Measurements from ENCODE around the gene ZBTB8B. TPM values are rescaled to one million over a fixed set of nuclear protein-coding genes. Genes with fewer than 3 reads are reported as not detected.

The ZBTB8B gene
- total RNA-seq, 1 donor: not detected

DNA sequence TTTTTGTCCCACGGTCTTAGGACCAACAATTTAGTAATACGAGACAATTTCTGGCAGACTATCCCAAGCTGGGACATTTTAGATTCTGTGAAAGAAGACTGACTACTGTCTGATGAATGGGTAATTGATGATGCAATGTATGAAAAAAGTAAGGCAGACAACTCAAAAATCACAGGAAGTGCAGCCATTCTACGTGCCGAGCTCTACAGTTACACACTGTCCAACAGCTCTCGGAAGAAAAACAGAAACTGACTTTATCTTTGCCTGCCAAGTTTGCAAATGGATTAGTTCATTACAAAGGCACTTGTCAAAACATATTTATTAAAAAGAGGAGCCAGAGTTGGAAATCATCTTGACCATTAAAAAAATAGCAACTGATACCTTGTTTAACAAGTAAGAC is 31.3 kb downstream of the ZBTB8B start:
- peak; percentile 66 for DNase-seq (ENCODE audit: low read depth)
- TF ChIP-seq, protein P1, sequence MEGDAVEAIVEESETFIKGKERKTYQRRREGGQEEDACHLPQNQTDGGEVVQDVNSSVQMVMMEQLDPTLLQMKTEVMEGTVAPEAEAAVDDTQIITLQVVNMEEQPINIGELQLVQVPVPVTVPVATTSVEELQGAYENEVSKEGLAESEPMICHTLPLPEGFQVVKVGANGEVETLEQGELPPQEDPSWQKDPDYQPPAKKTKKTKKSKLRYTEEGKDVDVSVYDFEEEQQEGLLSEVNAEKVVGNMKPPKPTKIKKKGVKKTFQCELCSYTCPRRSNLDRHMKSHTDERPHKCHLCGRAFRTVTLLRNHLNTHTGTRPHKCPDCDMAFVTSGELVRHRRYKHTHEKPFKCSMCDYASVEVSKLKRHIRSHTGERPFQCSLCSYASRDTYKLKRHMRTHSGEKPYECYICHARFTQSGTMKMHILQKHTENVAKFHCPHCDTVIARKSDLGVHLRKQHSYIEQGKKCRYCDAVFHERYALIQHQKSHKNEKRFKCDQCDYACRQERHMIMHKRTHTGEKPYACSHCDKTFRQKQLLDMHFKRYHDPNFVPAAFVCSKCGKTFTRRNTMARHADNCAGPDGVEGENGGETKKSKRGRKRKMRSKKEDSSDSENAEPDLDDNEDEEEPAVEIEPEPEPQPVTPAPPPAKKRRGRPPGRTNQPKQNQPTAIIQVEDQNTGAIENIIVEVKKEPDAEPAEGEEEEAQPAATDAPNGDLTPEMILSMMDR (IDR thresholded peaks at IDR 0.05; ENCODE audit: insufficient read depth, low read depth, low read length): no peak
- peak overlapping the region; percentile 13 for H3K4me3 ChIP-seq (ENCODE audit: low read depth, low read length)

DNA sequence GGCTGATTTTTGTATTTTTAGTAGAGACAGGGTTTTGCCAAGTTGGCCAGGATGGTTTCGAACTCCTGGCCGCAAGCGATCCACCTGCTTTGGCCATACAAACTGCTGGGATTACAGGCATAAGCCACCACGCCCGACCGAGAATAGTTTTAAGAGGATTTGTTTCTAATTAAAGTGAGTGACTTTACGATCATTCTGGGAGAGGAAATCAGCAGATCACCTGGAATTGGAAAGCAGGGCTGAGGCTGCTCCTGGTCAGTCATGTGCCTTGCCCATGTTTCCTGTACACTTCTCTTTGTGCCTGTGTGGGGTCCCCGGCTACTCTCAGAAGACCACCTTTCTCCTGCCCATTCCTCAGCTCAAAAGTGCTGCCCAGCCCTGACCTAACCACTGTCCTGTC is 33.9 kb downstream of the ZBTB8B start:
- TF ChIP-seq, protein P1 (IDR thresholded peaks at IDR 0.05; ENCODE audit: insufficient read depth, low read depth, low read length): no peak
- no peak for DNase-seq (ENCODE audit: low read depth)
- no peak overlapping the region for H3K4me3 ChIP-seq (ENCODE audit: low read depth, low read length)

DNA sequence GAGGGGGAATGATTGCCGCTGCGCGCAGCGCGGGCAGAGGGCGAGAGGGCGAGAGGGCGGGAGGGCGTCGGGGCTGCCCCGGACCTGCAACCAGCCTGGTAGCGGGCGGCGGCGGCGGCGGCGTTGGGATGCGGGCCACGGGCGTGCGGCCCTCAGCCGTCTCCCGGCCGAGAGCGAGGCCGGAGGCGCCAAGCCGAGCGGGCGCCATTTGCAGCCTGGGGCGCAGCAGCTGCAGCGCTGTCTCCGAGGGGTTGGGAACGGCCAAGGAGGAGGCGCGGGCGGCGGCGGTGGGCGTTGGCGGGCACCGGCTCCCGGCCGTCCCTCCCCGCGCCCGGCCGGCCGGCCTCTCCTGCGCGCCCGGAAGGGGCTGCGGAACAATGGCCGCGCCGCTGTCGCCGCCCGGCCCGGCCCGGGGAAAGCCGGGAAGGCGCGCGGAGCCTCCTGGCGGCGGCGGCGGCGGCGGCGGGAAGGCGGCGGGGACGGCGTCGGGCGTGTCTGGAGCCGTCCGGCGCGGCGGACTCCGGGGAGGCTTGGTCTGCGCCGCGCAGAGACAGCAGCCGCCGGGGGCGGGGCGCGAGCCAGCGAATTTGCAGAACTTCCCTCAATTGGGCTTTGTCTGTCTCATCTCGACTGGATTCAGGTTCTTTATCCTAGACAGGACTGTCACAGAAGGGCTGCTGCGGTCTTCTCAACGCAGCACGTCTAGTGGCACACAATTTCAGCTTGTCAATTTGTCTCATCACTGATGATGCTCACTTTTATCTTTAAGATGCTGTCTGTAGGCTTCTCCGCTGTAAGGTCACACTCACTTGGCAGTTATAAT is 35.7 kb downstream of the ZBTB8B start:
- TF ChIP-seq, protein P1 (IDR thresholded peaks at IDR 0.05; ENCODE audit: insufficient read depth, low read depth, low read length): peak; percentile 0
- DNase-seq (ENCODE audit: low read depth): peak; percentile 60

GRCh38 chr1:32501865-32502264 is 37.0 kb downstream of the ZBTB8B start:
- no peak for DNase-seq (ENCODE audit: low read depth)
- no peak overlapping the region for H3K4me3 ChIP-seq (ENCODE audit: low read depth, low read length)
- TF ChIP-seq, protein P1 (IDR thresholded peaks at IDR 0.05; ENCODE audit: insufficient read depth, low read depth, low read length): no peak

More for the DNA sequence above, 35.7 kb downstream of the ZBTB8B start:
- peak overlapping the region; percentile 66 for H3K4me3 ChIP-seq (ENCODE audit: low read depth, low read length)

DNA sequence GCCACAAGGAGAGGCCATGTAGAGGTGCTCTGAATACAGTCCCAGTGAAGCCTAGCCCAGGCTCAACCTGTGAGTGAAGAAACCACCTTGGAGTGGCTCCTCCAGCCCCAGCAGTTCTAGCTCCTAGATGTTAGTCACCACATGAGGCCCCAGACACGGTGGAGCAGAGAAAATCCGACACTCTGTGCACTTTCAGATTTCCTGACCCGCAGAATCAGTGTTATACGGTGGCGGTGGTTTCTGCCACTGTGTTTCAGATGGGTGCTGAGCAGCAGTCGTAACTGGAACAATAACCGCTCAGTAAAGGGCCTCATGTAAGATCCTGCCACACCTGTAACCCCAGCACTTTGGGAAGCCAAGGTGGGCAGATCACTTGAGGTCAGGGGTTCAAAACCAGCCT is 38.3 kb downstream of the ZBTB8B start:
- H3K4me3 ChIP-seq (ENCODE audit: low read depth, low read length): no peak overlapping the region
- TF ChIP-seq, protein P1 (IDR thresholded peaks at IDR 0.05; ENCODE audit: insufficient read depth, low read depth, low read length): no peak
- no peak for DNase-seq (ENCODE audit: low read depth)

GRCh38 chr1:32507021-32507420 is 42.1 kb downstream of the ZBTB8B start:
- no peak for DNase-seq (ENCODE audit: low read depth)
- H3K4me3 ChIP-seq (ENCODE audit: low read depth, low read length): no peak overlapping the region
- TF ChIP-seq, protein P1 (IDR thresholded peaks at IDR 0.05; ENCODE audit: insufficient read depth, low read depth, low read length): no peak

Measured in fibroblast of villous mesenchyme (primary cell).